Endothelial cell of umbilical vein (primary cell): ENCODE data around the gene CPA1. TPM values are rescaled to one million over a fixed set of nuclear protein-coding genes. Genes with fewer than 3 reads are reported as not detected.
A peak's percentile ranks its signal among the peaks of the same experiment; 100 is the strongest.

Experiments
- BruUV-seq: library from RNA; stranded (reverse); fragments of 400-500 nt; replicated peaks from 2 replicates; lab custom pipeline; 2021; lab: Mats Ljungman, UMichigan
- CTCF ChIA-PET: fragments of 300-600, 350-600 bp; sonication (Branson Sonifier 250); formaldehyde crosslinking; loops from one replicate; lab custom pipeline; 2021; ENCODE audit warnings: antibody characterized with exemption, inconsistent platforms; lab: Charles Lee
- POLR2A ChIA-PET: fragments of 300-600, 350-600 bp; sonication (Branson Sonifier 250); formaldehyde crosslinking; loops from one replicate; lab custom pipeline; 2021; ENCODE audit warnings: antibody characterized with exemption, inconsistent platforms; lab: Charles Lee
- DNase-seq: peaks from one replicate; pipeline ENCODE4 v3.0.0-alpha.2; 2011; ENCODE audit warnings: low read depth, low spot score
- FAIRE-seq: peaks from 2 replicates; lab custom pipeline; 2011; peaks lifted over from hg19 to GRCh38; lab: Jason Lieb, UNC
- H2AFZ ChIP-seq: 2 replicates; pipeline ENCODE4 v1.6.0; 2012; ENCODE audit warnings: low read depth, low read length, control low read depth, inconsistent platforms
- H3K27ac ChIP-seq: 2 replicates; pipeline ENCODE4 v1.5.1; 2011; ENCODE audit warnings: low read depth, mild to moderate bottlenecking, control low read depth, low read length, moderate library complexity; ENCODE audit not compliant: insufficient read depth
- H3K27me3 ChIP-seq, 2 experiments: 2 replicates each; pipeline versions ENCODE4 v1.6.0 to v1.6.1; 2011; ENCODE audit warnings: low read length in 2 of 2, mixed read lengths in 1 of 2; ENCODE audit not compliant: control insufficient read depth in 2 of 2, insufficient read depth in 2 of 2
- H3K36me3 ChIP-seq, 2 experiments: 2 replicates in 1 of 2; 3 replicates in 1 of 2; pipeline ENCODE4 v1.5.1; 2011; ENCODE audit warnings: low read length in 2 of 2, mild to moderate bottlenecking in 1 of 2, moderate library complexity in 1 of 2; ENCODE audit not compliant: control insufficient read depth in 2 of 2, insufficient read depth in 2 of 2; ENCODE audit errors: extremely low read depth in 1 of 2
- H3K4me1 ChIP-seq: 3 replicates; pipeline ENCODE4 v1.5.1; 2011; ENCODE audit warnings: mild to moderate bottlenecking, low read length; ENCODE audit not compliant: control insufficient read depth, insufficient read depth; ENCODE audit errors: extremely low read depth
- H3K4me2 ChIP-seq: 2 replicates; pipeline ENCODE4 v1.6.1; 2011; ENCODE audit warnings: low read length, control low read depth, mixed read lengths; ENCODE audit not compliant: insufficient read depth
- H3K4me3 ChIP-seq, 3 experiments: fragments of 200-600 bp in 1 of 3; sonication (generic), shearing (Covaris generic) in 1 of 3; replicated peaks in 1 of 3; 2 replicates each; pipeline ENCODE4 v1.5.1; 2011 to 2016; ENCODE audit warnings: control low read depth in 3 of 3, low read length in 3 of 3, mild to moderate bottlenecking in 2 of 3, inconsistent platforms in 1 of 3, low read depth in 1 of 3, moderate library complexity in 1 of 3; ENCODE audit not compliant: insufficient read depth in 1 of 3
- H3K79me2 ChIP-seq: 2 replicates; pipeline ENCODE4 v1.6.0; 2012; ENCODE audit warnings: low read length, inconsistent platforms; ENCODE audit not compliant: control insufficient read depth, insufficient read depth
- H3K9ac ChIP-seq: replicated peaks from 2 replicates; pipeline ENCODE3; 2011; ENCODE audit warnings: low read length, control low read depth; ENCODE audit not compliant: insufficient read depth; ENCODE audit errors: extremely low read depth
- H3K9me1 ChIP-seq: replicated peaks from 3 replicates; pipeline ENCODE4 v1.6.0; 2011; ENCODE audit warnings: mild to moderate bottlenecking, low read length; ENCODE audit not compliant: control insufficient read depth, insufficient read depth; ENCODE audit errors: extremely low read depth
- H3K9me3 ChIP-seq: replicated peaks from 2 replicates; pipeline ENCODE4 v1.5.1; 2012; ENCODE audit warnings: low read length, inconsistent platforms; ENCODE audit not compliant: control insufficient read depth, insufficient read depth
- H4K20me1 ChIP-seq: replicated peaks from 2 replicates; pipeline ENCODE3; 2011; ENCODE audit warnings: mild to moderate bottlenecking, low read length; ENCODE audit not compliant: control insufficient read depth, insufficient read depth; ENCODE audit errors: extremely low read depth
- CTCF ChIP-seq, 2 donors: IDR thresholded peaks; 1 replicate in 1 of 2; 2 replicates in 1 of 2; pipeline ENCODE4 v1.5.1; 2011; ENCODE audit warnings: low read length in 2 of 2, mild to moderate bottlenecking in 2 of 2, moderate library complexity in 2 of 2, control low read depth in 1 of 2, inconsistent platforms in 1 of 2, low read depth in 1 of 2; ENCODE audit not compliant: insufficient read depth in 1 of 2; ENCODE audit errors: extremely low read depth in 1 of 2
- EZH2 ChIP-seq: IDR thresholded peaks from 2 replicates; pipeline ENCODE4 v1.6.1; 2012; ENCODE audit warnings: borderline replicate concordance, low read depth, mild to moderate bottlenecking, moderate library complexity, low read length, inconsistent platforms; ENCODE audit not compliant: severe bottlenecking
- FOS ChIP-seq: IDR thresholded peaks from 2 replicates; pipeline ENCODE4 v1.6.1; 2011; ENCODE audit warnings: mild to moderate bottlenecking, low read length, moderate library complexity, borderline replicate concordance; ENCODE audit not compliant: insufficient read depth
- GATA2 ChIP-seq: IDR thresholded peaks from 2 replicates; pipeline ENCODE4 v1.7.0; 2011; ENCODE audit warnings: low read depth, mild to moderate bottlenecking, moderate library complexity, mixed read lengths, low read length; ENCODE audit not compliant: insufficient read length, insufficient read depth
- JUN ChIP-seq: IDR thresholded peaks from 2 replicates; pipeline ENCODE4 v1.6.1; 2011; ENCODE audit warnings: borderline replicate concordance, low read depth; ENCODE audit not compliant: insufficient read length, insufficient read depth
- MAX ChIP-seq: IDR thresholded peaks from 2 replicates; pipeline ENCODE4 v1.6.1; 2011; ENCODE audit not compliant: insufficient read depth, insufficient read length
- MYC ChIP-seq: IDR thresholded peaks from one replicate; pipeline ENCODE4 v1.6.1; 2011; ENCODE audit warnings: mild to moderate bottlenecking, low read depth, low read length
- POLR2A ChIP-seq: IDR thresholded peaks from 2 replicates; pipeline ENCODE4 v1.6.1; 2012; ENCODE audit warnings: low read depth, mild to moderate bottlenecking, control low read depth, low read length
- POLR2AphosphoS5 ChIP-seq: IDR thresholded peaks from 2 replicates; pipeline ENCODE4 v1.6.1; 2012; ENCODE audit warnings: low read depth, mild to moderate bottlenecking, control low read depth, low read length, moderate library complexity; ENCODE audit not compliant: insufficient read depth
- dilution Hi-C: fragments of 300-500 bp; cut with MboI; formaldehyde crosslinking; loops from one replicate; pipeline ENCODE4 v1.15.0; 2019; ENCODE audit warnings: low sequenced_read_pairs; ENCODE audit not compliant: extremely low pct_ligation_motif_present
- intact Hi-C: fragments of 100-400 bp; cut with micrococcal nuclease; formaldehyde crosslinking; loops from one replicate; pipeline ENCODE4 v1.10.0; 2022
- polyA plus RNA-seq, 4 experiments: library from polyadenylated mRNA; depleted of rRNA in 3 of 4; stranded (reverse) in 3 of 4; unstranded in 1 of 4; fragments of >200 nt; gene quantifications; 2 replicates each; pipeline versions ENCODE4 v1.2.1 to v1.2.3, GENCODE V29; 2011 to 2012; ENCODE audit warnings: missing spikeins in 1 of 4
- total RNA-seq: library from RNA; stranded (reverse); gene quantifications from 2 replicates; pipeline ENCODE4 v1.2.3, GENCODE V29; 2021

Gene CPA1
- total and polyA plus RNA-seq, 2 donors (not counting 3 experiments of a cell fraction or from before 2014, with no cell fraction given), result not detected

GRCh38 chr7:130352194-130353074 lies 27.9 kb upstream of the CPA1 start:
- Histone ChIP-seq H3K4me3 (no peak overlapping the region), H3K4me1 (peaks cover 4% of the 10 kb centered on the region), H3K79me2 (no peaks in the 10 kb centered on the region), H3K27me3 (no peaks in the 10 kb centered on the region), H3K9me1 (no peaks in the 10 kb centered on the region), H3K27ac (no peak overlapping the region), H3K9me3 (no peaks in the 10 kb centered on the region), H2AFZ (peak overlapping the region; percentile 53), H3K36me3 (no peaks in the 10 kb centered on the region), H4K20me1 (no peaks in the 10 kb centered on the region), H3K4me2 (no peak overlapping the region), H3K9ac (no peak overlapping the region)
- POLR2A ChIA-PET, result no interaction called here
- peak; percentile 62 for DNase-seq
- dilution Hi-C loops (no loop called here), intact Hi-C loops (no loop called here)
- BruUV-seq, result no TSS peak
- TF ChIP-seq FOS, result peak; percentile 86
- no peak for TF ChIP-seq GATA2
- peak; percentile 56 for TF ChIP-seq JUN
- CTCF ChIA-PET, result interaction anchor here (0.8 to 1.1 kb wide), 5 partner anchors 13 to 406 kb away, joined by 3 to 5 read pairs (median 4); no protein-coding TSS in a partner anchor
- FAIRE-seq, result peak; percentile 61

GRCh38 chr7:130353196-130353595 lies 27.1 kb upstream of the CPA1 start:
- POLR2A ChIA-PET, result no interaction called here

More at GRCh38 chr7:130353196-130353595, 27.1 kb upstream of the CPA1 start:
- Histone ChIP-seq H3K27ac (no peak overlapping the region), H4K20me1 (no peaks in the 10 kb centered on the region), H3K9me1 (no peaks in the 10 kb centered on the region), H3K27me3 (no peaks in the 10 kb centered on the region), H3K4me1 (peaks cover 4% of the 10 kb centered on the region), H3K36me3 (no peaks in the 10 kb centered on the region), H3K79me2 (no peaks in the 10 kb centered on the region), H3K4me3 (no peak overlapping the region), H2AFZ (no peak overlapping the region), H3K4me2 (no peak overlapping the region), H3K9me3 (no peaks in the 10 kb centered on the region), H3K9ac (no peak overlapping the region)
- CTCF ChIA-PET, result interaction anchor here (0.9 to 1.1 kb wide), 4 partner anchors 12 to 111 kb away, joined by 3 to 5 read pairs (median 4); no protein-coding TSS in a partner anchor
- FAIRE-seq (no peak), DNase-seq (no peak)
- intact Hi-C loops (no loop called here), dilution Hi-C loops (no loop called here)
- no peak for TF ChIP-seq FOS
- no peak for TF ChIP-seq GATA2
- TF ChIP-seq EZH2, result no peak
- no peak for TF ChIP-seq MAX
- no peak for TF ChIP-seq POLR2AphosphoS5
- TF ChIP-seq MYC, result no peak
- no peak for TF ChIP-seq POLR2A
- TF ChIP-seq JUN, result no peak
- no peak for TF ChIP-seq CTCF (IDR thresholded peaks at IDR 0.05; ENCODE audit: extremely low read depth in 1 of 2, insufficient read depth in 1 of 2, low read depth in 1 of 2, low read length in 2 of 2)
- BruUV-seq, result no TSS peak
